B cell (primary cell): ENCODE data around the gene ICAM1. TPM values are rescaled to one million over a fixed set of nuclear protein-coding genes. Genes with fewer than 3 reads are reported as not detected.

Source experiments
- ATAC-seq: fragments of 200-7000 bp; cut with Tn5 transposase; one replicate; pipeline ENCODE4 v1.10.0; 2021; ENCODE audit warnings: low read depth, mild to moderate bottlenecking, moderate number of reproducible peaks, moderate library complexity
- CTCF ChIA-PET: fragments of 350-600 bp; sonication (Branson Sonifier 250); formaldehyde crosslinking; loops from one replicate; lab custom pipeline; 2021; ENCODE audit warnings: antibody characterized with exemption, inconsistent platforms; lab: Charles Lee
- POLR2A ChIA-PET: fragments of 350-600 bp; sonication (Branson Sonifier 250); formaldehyde crosslinking; loops from one replicate; lab custom pipeline; 2021; ENCODE audit warnings: antibody characterized with exemption; lab: Charles Lee
- DNase-seq: peaks from one replicate; pipeline ENCODE4 v3.0.0; 2013
- H2AFZ ChIP-seq: 2 replicates; pipeline ENCODE4 v1.6.1; 2012; ENCODE audit warnings: mild to moderate bottlenecking, low read depth, low read length; ENCODE audit not compliant: insufficient read depth, poor library complexity, severe bottlenecking
- H3K27ac ChIP-seq, 2 donors: 1 replicate in 1 of 2; 2 replicates in 1 of 2; pipeline ENCODE4 v1.5.1; 2012 to 2013; ENCODE audit warnings: low read length in 2 of 2, mild to moderate bottlenecking in 2 of 2, moderate library complexity in 1 of 2
- H3K27me3 ChIP-seq, 4 experiments: fragments of 200-600 bp in 1 of 4; sonication (generic) in 1 of 4; replicated peaks in 1 of 4; 1 replicate in 2 of 4; 2 replicates in 2 of 4; pipeline versions ENCODE4 v1.6.1 to v1.7.0; 2013 to 2016; ENCODE audit warnings: low read length in 3 of 4, mild to moderate bottlenecking in 2 of 4, mixed read lengths in 1 of 4, moderate library complexity in 1 of 4; ENCODE audit not compliant: insufficient read depth in 4 of 4, control insufficient read depth in 3 of 4; ENCODE audit errors: control extremely low read depth in 1 of 4
- H3K36me3 ChIP-seq, 2 experiments: replicated peaks in 1 of 2; 1 replicate in 1 of 2; 2 replicates in 1 of 2; pipeline versions ENCODE4 v1.6.1 to v1.7.1; 2013; ENCODE audit warnings: low read length in 1 of 2; ENCODE audit not compliant: insufficient read depth in 2 of 2, control insufficient read depth in 1 of 2; ENCODE audit errors: control extremely low read depth in 1 of 2, extremely low read depth in 1 of 2
- H3K4me1 ChIP-seq, 2 donors: fragments of 200-600 bp in 1 of 2; sonication (generic) in 1 of 2; 1 replicate in 1 of 2; 2 replicates in 1 of 2; pipeline versions ENCODE4 v1.5.1 to v1.6.1; 2013 to 2017; ENCODE audit warnings: low read length in 2 of 2; ENCODE audit not compliant: control insufficient read depth in 2 of 2, insufficient read depth in 2 of 2
- H3K4me2 ChIP-seq: replicated peaks from 2 replicates; pipeline ENCODE3; 2012; ENCODE audit warnings: mild to moderate bottlenecking, low read depth, low read length; ENCODE audit not compliant: poor library complexity, severe bottlenecking
- H3K4me3 ChIP-seq, 5 experiments: fragments of 200-600 bp in 1 of 5; sonication (generic) in 1 of 5; 1 replicate in 3 of 5; 2 replicates in 2 of 5; pipeline versions ENCODE4 v1.5.1 to v1.7.0; 2011 to 2016; ENCODE audit warnings: low read length in 4 of 5, mild to moderate bottlenecking in 4 of 5, low read depth in 2 of 5, control low read depth in 1 of 5, moderate library complexity in 1 of 5; ENCODE audit not compliant: insufficient read depth in 1 of 5; ENCODE audit errors: control extremely low read depth in 1 of 5, extremely low read depth in 1 of 5
- H3K79me2 ChIP-seq: fragments of 200-600 bp; sonication (generic); one replicate; pipeline ENCODE4 v1.6.0; 2016; ENCODE audit warnings: low read length; ENCODE audit not compliant: control insufficient read depth, insufficient read depth
- H3K9ac ChIP-seq: fragments of 200-600 bp; sonication (generic); 2 replicates; pipeline ENCODE4 v1.6.1; 2017; ENCODE audit warnings: mild to moderate bottlenecking, low read length, moderate library complexity
- H3K9me3 ChIP-seq, 3 donors: one replicate each; pipeline versions ENCODE4 v1.6.1 to v1.7.1; 2013; ENCODE audit warnings: low read length in 2 of 3; ENCODE audit not compliant: control insufficient read depth in 2 of 3, insufficient read depth in 1 of 3; ENCODE audit errors: control extremely low read depth in 1 of 3
- H4K20me1 ChIP-seq: 2 replicates; pipeline ENCODE4 v1.6.0; 2012; ENCODE audit warnings: mild to moderate bottlenecking, low read length; ENCODE audit not compliant: insufficient read depth, control insufficient read depth, poor library complexity, severe bottlenecking
- H3K27ac Mint-ChIP-seq: one replicate; pipeline ENCODE4 v1.8.0; 2021; ENCODE audit warnings: mixed read lengths
- H3K27me3 Mint-ChIP-seq: one replicate; pipeline ENCODE4 v1.8.0; 2021; ENCODE audit warnings: mixed read lengths
- H3K4me1 Mint-ChIP-seq: one replicate; pipeline ENCODE4 v1.8.0; 2021; ENCODE audit warnings: mixed read lengths
- H3K4me3 Mint-ChIP-seq: one replicate; pipeline ENCODE4 v1.8.0; 2021; ENCODE audit warnings: mixed read lengths
- H3K9me3 Mint-ChIP-seq: one replicate; pipeline ENCODE4 v1.8.0; 2022; ENCODE audit warnings: mixed read lengths; ENCODE audit not compliant: insufficient read depth
- EZH2 ChIP-seq: IDR thresholded peaks from 2 replicates; pipeline ENCODE4 v1.6.1; 2012; ENCODE audit warnings: borderline replicate concordance, low read depth, mild to moderate bottlenecking, moderate library complexity, low read length; ENCODE audit not compliant: insufficient read depth, poor library complexity, severe bottlenecking
- WGBS: methylation state at CpG from one replicate; pipeline ENCODE4 v1.1.5; 2013; ENCODE audit warnings: missing lambda C conversion rate; ENCODE audit not compliant: insufficient coverage; 5-methylcytosine and 5-hydroxymethylcytosine counted together
- intact Hi-C: fragments of 100-400 bp; cut with micrococcal nuclease; formaldehyde crosslinking; loops from one replicate; pipeline ENCODE4 v1.10.0; 2022
- polyA plus RNA-seq: library from polyadenylated mRNA; depleted of rRNA; stranded (reverse); fragments of >200 nt; gene quantifications from 2 replicates; pipeline ENCODE4 v1.2.3, GENCODE V29; 2012
- total RNA-seq, 2 donors: library from RNA; stranded (reverse); fragments of 120-200 nt in 1 of 2; gene quantifications; 1 replicate in 1 of 2; 2 replicates in 1 of 2; pipeline versions ENCODE4 v1.2.3 to v1.2.4, GENCODE V29; 2013 to 2022
- TF ChIP-seq, protein P1 (sequence below): fragments of 200-600 bp; IDR thresholded peaks from one replicate; pipeline ENCODE4 v1.8.0; 2022; ENCODE audit warnings: antibody characterized with exemption, mild to moderate bottlenecking

The ICAM1 gene
- total and polyA plus RNA-seq, 2 donors (not counting 1 experiment from before 2014, with no cell fraction given), result 7.3 to 11.9 TPM

DNA sequence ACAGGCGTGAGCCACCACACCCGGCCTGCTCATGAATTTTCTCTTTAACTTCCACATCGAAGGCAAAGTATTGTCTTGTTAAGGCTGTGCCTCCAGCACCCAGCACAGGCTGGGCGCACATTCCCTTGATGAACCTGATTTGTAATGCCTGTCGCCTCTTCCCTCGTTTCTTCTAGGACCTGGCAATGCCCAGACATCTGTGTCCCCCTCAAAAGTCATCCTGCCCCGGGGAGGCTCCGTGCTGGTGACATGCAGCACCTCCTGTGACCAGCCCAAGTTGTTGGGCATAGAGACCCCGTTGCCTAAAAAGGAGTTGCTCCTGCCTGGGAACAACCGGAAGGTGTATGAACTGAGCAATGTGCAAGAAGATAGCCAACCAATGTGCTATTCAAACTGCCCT lies 3.7 kb downstream of the ICAM1 start:
- Histone ChIP-seq H3K27me3 (no peaks in the 10 kb centered on the region), H3K79me2 (no peaks in the 10 kb centered on the region), H2AFZ (no peak overlapping the region), H3K9me3 (no peaks in the 10 kb centered on the region), H3K4me2 (no peak overlapping the region), H3K27ac (no peak overlapping the region), H4K20me1 (no peaks in the 10 kb centered on the region), H3K36me3 (peaks cover 0 to 11% of the 10 kb centered on the region in 2 experiments), H3K4me3 (no peak overlapping the region), H3K9ac (no peak overlapping the region), H3K4me1 (peaks cover 13 to 35% of the 10 kb centered on the region in 2 donors)
- H3K4me3 Mint-ChIP-seq, result peak overlapping the region; percentile 11
- no peaks in the 10 kb centered on the region for H3K9me3 Mint-ChIP-seq
- peak overlapping the region; percentile 72 for H3K27ac Mint-ChIP-seq
- ChIA-PET CTCF (interaction anchor here (1.5 to 7.9 kb wide), 3 partner anchors 14 to 116 kb away, joined by 7 to 116 read pairs (median 8); partner anchors contain the start of genes ICAM4 and ICAM5), POLR2A (interaction anchor here (0.7 kb wide), 1 partner anchor 104 kb away, joined by 7 read pairs; no protein-coding TSS in a partner anchor)
- DNase-seq (peak; percentile 25), ATAC-seq (no peak)
- peaks cover 35% of the 10 kb centered on the region for H3K4me1 Mint-ChIP-seq
- H3K27me3 Mint-ChIP-seq, result no peaks in the 10 kb centered on the region
- 94% methylated on average over 10 of the region's 10 CpGs for WGBS
- intact Hi-C loops, result no loop called here
- TF ChIP-seq, protein P1, sequence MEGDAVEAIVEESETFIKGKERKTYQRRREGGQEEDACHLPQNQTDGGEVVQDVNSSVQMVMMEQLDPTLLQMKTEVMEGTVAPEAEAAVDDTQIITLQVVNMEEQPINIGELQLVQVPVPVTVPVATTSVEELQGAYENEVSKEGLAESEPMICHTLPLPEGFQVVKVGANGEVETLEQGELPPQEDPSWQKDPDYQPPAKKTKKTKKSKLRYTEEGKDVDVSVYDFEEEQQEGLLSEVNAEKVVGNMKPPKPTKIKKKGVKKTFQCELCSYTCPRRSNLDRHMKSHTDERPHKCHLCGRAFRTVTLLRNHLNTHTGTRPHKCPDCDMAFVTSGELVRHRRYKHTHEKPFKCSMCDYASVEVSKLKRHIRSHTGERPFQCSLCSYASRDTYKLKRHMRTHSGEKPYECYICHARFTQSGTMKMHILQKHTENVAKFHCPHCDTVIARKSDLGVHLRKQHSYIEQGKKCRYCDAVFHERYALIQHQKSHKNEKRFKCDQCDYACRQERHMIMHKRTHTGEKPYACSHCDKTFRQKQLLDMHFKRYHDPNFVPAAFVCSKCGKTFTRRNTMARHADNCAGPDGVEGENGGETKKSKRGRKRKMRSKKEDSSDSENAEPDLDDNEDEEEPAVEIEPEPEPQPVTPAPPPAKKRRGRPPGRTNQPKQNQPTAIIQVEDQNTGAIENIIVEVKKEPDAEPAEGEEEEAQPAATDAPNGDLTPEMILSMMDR, result no peak
- TF ChIP-seq EZH2, result no peak

DNA sequence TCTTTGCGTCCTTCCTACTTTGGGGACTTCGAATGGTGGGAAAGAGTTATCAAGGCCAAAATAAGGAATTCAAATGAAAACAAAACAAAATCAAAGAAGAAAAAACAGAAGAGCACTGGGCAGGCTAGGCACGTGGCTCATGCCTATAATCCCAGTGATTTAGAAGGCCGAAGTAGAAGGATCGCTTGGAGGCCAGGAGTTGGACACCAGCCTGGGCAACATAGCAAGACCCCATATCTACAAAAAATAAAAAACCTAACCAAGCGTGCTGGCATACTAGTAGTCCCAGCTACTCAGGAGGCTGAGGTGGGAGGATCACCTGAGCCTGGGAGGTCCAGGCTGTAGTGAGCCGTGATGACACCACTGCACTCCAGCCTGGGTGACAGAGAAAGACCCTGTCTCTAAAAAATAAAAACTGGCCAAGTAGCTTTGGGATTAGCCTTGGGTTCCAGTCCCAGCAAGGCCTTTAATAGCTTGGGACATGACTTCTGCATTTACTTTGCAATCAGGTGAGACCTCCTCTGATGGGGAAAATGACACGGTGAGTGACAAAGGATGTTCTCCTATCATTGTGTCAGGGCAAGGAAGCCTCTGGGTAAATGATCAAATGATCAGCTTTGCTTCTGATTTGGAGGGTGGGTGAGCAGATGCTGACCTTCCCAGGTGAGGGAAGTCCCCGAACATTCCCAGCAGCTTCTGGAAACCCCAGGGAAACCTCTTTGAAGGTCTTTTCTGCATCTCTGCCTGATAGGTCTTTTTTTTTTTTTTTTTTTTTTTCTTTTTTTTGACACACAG lies 7.1 kb downstream of the ICAM1 start:
- Histone ChIP-seq H4K20me1 (no peaks in the 10 kb centered on the region), H3K9ac (no peak overlapping the region), H2AFZ (no peak overlapping the region), H3K9me3 (no peaks in the 10 kb centered on the region), H3K79me2 (no peaks in the 10 kb centered on the region), H3K4me3 (no peak overlapping the region), H3K27me3 (no peaks in the 10 kb centered on the region), H3K27ac (no peak overlapping the region), H3K4me2 (no peak overlapping the region), H3K36me3 (peaks cover 0 to 12% of the 10 kb centered on the region in 2 experiments), H3K4me1 (peaks cover 4 to 6% of the 10 kb centered on the region in 2 donors)
- ATAC-seq, result no peak
- no peak overlapping the region for H3K4me3 Mint-ChIP-seq
- TF ChIP-seq, protein P1, result no peak
- TF ChIP-seq EZH2, result no peak
- ChIA-PET POLR2A (interaction anchor here (0.6 to 0.7 kb wide), 2 partner anchors 8 to 12 kb away, joined by 3 to 10 read pairs; partner anchors contain the start of genes ICAM4 and ICAM5), CTCF (interaction anchor here (0.5 to 1.5 kb wide), 7 partner anchors 8 to 113 kb away, joined by 3 to 9 read pairs (median 4); no protein-coding TSS in a partner anchor)
- H3K4me1 Mint-ChIP-seq, result peaks cover 17% of the 10 kb centered on the region
- intact Hi-C loops, result no loop called here
- DNase-seq, result peak; percentile 40
- no peaks in the 10 kb centered on the region for H3K27me3 Mint-ChIP-seq
- no peaks in the 10 kb centered on the region for H3K9me3 Mint-ChIP-seq
- H3K27ac Mint-ChIP-seq, result no peak overlapping the region
- 89% methylated on average over 4 of the region's 9 CpGs for WGBS
